Breast epithelium (tissue), 3 donors: ENCODE results near the gene PFN3.

ENCODE experiments used
- CTCF ChIP-seq, 3 donors: fragments of 450-650 bp; IDR thresholded peaks; one replicate each; pipeline ENCODE4 v1.5.1; 2016 to 2017; ENCODE audit warnings: antibody characterized with exemption in 3 of 3, mild to moderate bottlenecking in 3 of 3, moderate library complexity in 3 of 3
- POLR2A ChIP-seq: fragments of 450-650 bp; IDR thresholded peaks from one replicate; pipeline ENCODE4 v1.6.1; 2016; ENCODE audit warnings: antibody characterized with exemption, mild to moderate bottlenecking, moderate library complexity
- POLR2AphosphoS5 ChIP-seq, 3 donors: sonication (generic); formaldehyde crosslinking; IDR thresholded peaks; one replicate each; pipeline ENCODE4 v1.6.1; 2017; ENCODE audit warnings: antibody characterized with exemption in 3 of 3

GRCh38 chr5:177419046-177419445 is 18.6 kb upstream of the PFN3 start:
- TF ChIP-seq CTCF (IDR thresholded peaks at IDR 0.05) (no peak), POLR2AphosphoS5 (IDR thresholded peaks at IDR 0.05) (no peak), POLR2A (no peak)
